HG03558 (cell line): ENCODE results near the gene ZMAT3.
"Not testable (repeated sequence)": the region's sequence is repeated elsewhere in the genome, so short reads cannot be mapped to it uniquely, and the experiment has no call there.

ENCODE experiments used
- ATAC-seq: cut with Tn5 transposase; IDR thresholded peaks from one replicate; pipeline ENCODE4 v1.9.1; 2021; ENCODE audit warnings: moderate number of reproducible peaks; ENCODE audit not compliant: unreplicated experiment; ENCODE audit errors: extremely low read depth

The ZMAT3 gene

DNA sequence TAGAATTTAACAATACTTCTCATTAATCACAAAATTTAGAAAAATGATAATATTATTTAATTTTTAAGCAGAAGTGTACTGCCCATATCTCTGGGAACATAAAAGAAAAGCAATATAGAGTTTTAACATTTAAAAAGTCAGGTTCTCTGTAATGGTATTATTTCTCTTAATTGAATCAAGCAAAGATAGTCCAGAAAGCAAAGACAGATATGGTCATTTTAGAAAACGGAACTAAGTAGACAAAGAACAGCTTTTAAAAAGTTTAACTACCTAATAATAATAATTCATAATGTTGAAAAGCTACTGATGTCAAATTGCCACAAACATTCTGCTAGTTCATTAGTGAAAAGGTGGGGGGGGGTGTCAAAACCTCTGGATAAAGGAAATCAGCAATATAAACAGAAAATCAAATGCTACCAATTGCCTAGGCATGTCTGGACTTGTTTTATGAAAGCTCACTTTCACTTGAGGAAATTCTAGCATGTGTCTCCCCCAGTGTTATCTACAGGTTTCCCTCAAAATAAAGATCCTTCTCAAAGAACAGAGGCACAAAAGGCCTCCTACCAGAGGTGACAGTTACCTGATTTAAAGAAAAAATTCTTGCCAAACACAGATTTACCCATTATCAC, 1.7 kb downstream of the ZMAT3 start:
- ATAC-seq, result no peak

DNA sequence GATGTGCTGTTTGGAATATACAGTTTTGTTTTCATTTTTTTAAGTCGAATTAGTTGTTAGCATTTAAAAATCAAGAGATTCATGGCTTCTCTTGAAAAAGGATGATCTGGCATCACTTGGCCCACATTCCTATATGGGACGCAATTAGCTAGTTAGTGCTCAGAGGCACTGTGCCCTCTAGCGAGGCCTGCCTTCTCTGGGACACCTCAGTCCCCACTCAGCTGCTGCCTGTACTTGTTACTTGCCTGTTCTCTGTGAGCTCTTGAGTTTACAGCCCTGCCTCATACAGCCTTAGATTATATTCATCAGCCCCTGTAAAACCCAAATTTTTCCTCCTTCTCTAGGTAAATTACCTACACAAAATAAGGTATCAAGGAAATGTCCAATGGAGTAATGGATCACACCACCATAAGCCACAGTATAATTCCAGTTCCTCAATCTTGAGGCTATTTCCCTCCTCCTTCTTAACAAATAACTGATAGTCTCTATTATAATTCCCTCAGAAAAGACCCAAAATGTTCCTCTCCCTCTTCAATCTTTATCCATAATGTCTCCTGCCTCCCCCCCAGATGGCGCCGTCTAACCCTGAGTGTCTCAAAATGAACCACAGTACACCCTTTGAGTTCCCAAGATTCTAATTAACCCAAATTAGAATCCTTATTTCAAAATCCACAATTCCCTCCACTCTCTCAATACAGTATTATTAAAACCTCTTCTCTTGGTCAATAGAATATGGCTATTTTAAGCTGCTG, 2.7 kb downstream of the ZMAT3 start:
- ATAC-seq, result no peak

DNA sequence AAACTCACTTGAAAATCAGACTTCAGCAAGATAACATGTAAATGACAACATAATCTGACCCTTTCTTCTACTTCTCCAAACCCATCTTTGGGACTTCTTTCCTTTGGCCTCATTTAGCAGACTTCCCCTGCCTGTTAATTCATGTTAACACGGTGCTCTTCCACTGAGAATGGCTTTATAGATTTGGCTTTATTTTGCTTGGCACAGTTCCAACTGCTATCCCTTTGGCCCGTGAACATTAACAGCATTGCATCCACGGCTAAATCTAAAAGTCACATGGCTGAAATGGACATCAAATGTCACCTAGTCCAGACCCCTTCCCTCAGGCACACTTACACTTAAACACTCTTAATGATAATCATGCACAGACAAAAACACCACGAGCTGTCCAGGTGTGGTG, 3.8 kb downstream of the ZMAT3 start:
- ATAC-seq, result no peak

DNA sequence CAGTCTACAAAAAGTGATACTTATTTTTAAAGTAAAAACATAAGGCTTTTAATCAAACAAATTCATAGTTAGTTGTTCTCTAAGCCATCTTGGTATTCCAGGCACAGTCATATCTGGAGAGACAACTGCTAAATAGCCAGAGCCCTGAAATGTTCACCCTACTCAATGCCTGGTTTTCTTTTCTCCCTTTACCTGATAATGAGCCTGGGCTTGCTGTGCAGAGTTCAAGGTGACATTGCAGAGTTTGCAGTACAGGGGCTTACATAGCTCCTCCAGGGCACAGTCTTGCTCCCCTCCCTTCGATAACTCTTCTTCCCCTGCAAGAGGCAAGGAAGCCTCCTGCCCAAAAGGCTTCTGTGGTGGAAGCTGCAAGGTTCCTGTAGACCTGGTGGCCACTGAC, 4.3 kb downstream of the ZMAT3 start:
- no peak for ATAC-seq

DNA sequence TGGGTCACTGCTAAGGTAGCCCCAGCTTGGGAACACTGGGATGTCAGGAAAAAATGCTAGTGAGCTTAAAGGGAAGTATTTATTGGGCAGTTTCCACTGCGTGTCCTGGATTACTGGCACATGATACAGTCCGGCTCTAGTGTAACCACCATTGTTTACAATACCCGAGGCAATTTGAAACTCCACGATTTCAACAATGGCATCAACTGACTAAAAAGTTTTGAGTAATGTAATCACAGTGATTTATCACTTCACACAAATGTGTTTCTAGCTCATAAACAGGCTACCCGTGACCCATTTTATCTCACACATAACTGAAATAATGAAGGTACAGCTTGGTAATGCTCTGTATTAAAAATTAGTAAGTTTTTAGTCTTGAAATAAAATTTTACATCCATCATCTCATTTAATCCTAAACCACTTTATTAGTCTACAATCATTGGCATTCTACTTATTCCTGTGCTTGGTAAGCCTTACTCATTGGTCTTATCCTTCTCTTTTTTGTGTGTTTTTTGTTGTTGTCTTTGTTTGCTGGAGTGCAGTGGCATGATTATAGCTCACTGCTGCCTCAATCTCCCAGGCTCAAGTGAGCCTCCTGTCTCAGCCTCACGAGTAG, 7.6 kb downstream of the ZMAT3 start:
- no peak for ATAC-seq

DNA sequence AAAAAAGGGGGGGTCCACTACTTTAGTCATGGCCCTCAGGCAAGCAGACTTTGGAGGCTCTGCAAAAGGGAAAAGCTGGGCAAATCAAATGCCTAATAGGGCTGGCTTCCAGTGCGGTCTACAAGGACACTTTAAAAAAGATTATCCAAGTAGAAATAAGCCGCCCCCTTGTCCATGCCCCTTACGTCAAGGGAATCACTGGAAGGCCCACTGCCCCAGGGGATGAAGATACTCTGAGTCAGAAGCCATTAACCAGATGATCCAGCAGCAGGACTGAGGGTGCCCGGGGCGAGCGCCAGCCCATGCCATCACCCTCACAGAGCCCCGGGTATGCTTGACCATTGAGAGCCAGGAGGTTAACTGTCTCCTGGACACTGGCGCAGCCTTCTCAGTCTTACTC, 15.3 kb downstream of the ZMAT3 start:
- no peak for ATAC-seq

DNA sequence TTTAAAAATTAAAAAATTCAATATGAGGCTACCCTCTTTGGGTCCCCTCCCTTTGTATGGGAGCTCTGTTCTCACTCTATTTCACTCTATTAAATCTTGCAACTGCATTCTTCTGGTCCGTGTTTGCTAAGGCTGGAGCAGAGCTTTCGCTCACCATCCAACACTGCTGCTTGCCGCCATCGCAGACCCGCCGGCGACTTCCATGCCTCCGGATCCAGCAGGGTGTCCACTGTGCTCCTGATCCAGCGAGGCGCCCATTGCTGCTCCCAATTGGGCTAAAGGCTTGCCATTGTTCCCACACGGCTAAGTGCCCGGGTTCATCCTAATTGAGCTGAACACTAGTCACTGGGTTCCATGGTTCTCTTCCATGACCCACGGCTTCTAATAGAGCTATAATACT, 17.0 kb downstream of the ZMAT3 start:
- not testable (repeated sequence) for ATAC-seq

DNA sequence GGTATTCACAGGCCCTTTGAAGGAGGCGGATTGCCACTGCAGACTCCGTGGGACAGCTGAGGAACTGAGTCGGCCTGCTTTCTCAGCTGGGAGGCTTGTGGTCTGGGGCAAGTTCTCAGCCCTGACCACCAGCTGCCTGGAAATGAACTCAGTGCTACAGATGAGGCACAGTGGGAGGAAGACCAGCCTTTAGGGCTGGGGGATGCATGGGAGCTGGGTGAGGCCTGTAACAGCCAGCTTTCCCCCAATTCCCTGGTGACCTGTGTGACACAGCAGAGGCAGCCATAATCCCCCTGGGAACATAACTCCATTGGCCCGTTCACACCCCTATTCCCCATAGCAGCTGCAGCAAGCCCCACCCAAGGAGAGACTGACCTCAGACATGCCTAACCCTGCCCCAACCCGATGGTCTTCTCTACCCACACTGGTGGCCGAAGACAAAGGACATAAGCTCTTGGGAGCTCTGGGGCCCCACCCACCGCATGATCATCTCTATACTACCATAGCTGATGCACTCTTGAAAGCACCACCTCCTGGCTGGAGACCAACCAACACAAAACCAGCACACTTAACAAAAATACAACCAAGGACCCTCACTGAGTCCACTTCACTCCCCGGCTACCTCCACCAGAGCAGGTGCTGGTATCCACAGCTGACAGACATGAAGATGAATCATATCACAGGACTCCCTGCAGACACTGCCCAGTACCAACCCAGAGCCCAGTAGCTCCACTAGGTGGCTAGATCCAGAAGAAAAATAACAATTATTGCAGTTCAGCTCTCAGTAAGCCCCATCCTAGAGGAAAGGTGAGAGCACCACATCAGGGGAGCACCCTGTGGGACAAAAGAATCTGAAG, 24.9 kb downstream of the ZMAT3 start:
- ATAC-seq, result peak; percentile 66

DNA sequence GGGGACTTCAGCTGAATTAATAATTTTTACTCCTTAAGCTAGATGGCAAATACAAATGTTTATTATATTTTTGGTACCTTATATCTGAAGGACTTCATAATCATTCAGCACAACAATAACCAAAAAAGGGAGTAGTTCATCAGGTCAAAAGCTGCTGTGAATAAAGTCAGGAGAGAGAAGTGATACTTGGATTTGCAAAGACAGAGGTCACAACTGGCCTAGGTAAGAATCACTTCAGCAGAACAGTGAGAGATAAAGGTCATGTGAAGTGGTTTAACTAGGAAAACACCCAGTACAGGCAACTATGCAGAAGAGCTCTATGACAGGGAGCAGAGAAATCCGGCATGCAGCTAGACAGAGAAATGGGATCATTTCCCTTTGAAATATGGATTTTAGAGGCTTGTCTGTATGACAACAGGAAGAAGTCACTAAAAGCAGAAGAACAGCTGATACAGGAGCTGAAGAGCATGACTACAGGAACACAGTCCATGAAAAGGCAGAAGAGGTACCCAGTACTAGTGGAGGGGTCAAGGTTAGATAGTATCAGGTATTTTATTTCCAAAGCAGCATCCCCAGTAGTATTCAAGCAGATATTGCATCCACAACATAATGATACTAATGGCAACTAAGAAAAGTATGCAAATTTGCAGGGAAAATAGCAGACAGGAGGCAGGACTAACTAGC, 25.7 kb downstream of the ZMAT3 start:
- ATAC-seq, result peak; percentile 41

DNA sequence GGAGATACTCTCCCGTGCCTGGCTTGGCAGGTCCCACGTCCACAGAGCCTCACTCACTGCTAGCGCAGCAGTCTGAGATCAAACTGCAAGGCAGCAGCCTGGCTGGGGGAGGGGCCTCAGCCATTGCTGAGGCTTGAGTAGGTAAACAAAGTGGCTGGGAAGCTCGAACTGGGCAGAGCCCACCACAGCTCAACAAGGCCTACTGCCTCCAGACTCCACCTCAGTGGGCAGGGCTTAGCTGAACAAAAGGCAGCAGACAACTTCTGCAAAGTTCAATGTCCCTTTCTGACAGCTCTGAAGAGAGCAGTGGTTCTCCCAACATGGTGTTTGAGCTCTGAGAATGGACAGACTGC, 32.7 kb downstream of the ZMAT3 start:
- ATAC-seq, result not testable (repeated sequence)

DNA sequence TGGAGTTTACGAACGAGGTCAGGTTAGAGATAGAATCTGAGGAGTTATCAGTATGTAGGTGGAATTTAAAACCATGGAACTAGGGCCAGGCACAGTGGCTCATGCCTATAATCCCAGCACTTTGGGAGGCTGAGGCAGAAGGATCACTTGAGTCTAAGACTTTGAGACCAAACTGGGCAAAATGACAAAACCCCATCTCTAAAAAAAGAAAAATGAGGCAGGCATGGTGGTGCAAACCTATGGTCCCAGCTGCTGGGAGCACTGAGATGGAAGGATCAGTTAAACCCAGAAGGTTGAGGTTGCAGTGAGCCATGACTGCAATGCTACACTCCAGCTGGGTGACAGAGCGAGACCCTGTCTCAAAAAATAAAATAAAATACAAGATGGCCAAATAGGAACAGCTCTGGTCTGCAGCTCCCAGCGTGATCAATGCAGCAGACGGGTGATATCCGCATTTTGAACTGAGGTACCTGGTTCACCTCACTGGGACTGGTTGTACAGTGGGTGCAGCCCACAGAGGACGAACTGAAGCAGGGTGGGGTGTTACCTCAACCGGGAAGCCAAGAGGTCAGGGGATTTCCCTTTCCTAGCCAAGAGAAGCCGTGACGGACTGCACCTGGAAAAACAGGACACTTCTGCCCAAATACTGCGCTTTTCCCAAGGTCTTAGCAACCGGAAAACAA, 33.3 kb downstream of the ZMAT3 start:
- ATAC-seq, result no peak

DNA sequence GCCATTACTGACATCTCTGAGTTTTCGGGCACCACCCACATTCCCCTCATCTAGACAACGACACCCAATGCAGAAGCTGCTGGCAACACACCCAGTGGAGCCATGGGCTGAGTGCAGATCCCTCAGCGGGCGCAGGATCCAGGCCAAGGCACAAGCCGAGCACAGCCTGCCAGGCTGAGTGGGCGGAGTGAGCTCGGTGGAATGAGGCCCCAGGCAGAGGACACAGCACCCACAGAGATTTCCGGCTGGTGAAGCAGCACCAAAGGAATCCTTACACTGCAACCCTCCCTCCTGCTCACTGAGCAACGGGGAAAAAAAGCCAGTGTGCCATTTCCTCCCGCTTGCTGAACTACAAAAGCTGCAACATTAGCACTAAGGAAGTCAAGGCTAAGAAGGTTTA, 34.3 kb downstream of the ZMAT3 start:
- no peak for ATAC-seq

DNA sequence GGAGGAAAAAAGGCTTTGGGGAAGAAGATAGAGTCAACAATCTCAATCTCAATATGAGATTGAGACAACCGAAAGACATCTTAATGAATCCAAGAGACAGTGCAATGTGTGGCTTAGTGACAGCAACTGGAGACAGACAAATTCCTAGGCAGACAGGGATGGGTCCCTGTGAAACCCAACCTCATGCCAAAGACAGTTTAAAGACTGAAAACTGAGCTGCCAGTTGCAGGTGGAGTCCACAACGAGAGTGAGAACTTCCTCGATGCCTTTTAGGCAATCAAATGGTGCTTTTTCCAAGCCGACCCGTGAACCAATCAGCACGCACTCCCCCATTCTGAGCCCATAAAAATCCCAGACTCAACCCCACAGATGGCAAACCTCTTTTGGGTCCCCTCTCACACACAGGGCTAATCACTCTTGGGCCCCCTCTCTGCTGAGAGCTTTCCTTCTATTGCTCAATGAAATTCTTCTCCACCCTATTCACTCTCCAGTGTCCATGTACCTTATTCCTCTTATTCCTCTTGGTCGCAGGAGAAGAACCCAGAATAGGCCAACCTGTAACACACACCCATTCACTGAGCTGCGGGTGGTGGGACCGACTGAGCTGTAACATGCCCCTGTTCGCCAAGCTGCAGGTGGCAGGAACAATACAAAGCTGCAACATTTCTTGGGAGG, 34.8 kb downstream of the ZMAT3 start:
- ATAC-seq, result no peak

DNA sequence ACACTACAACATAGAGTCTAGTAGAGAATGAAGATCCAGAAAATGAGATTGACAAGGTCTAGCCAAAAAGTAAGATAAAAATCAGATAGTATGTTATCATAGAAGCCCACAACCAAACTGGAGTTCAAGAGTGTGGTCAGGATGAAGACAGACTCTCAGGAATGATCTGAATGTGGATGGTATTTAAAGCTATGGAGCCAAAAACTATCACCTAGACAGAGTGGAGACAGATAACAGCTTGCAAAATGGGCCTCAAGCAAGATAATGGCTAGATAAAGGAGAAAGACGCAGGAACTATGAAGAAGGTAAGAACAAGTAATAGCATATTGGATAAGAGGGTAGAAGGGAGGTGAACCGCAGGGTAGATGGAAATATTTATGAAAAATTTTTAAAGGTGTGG, 35.4 kb downstream of the ZMAT3 start:
- ATAC-seq, result no peak

DNA sequence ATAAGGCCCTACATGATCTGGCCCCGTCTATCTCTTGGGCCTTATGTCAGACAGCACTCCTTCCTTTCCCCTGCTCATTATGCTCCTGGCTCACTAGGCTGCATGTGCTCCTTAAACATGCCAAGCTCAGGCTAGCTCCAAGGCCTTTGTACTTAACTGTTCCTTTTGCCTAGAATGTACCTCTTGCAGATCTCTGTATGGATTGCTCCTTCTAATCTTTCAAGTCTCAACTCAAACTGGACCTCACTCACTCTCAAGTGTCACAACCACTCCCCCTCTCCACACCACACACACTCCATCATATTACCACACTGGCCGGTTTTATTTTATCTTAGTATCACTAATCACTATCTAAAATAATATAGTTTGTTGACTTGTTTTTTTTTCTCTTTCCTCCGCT, 36.4 kb downstream of the ZMAT3 start:
- ATAC-seq, result no peak

DNA sequence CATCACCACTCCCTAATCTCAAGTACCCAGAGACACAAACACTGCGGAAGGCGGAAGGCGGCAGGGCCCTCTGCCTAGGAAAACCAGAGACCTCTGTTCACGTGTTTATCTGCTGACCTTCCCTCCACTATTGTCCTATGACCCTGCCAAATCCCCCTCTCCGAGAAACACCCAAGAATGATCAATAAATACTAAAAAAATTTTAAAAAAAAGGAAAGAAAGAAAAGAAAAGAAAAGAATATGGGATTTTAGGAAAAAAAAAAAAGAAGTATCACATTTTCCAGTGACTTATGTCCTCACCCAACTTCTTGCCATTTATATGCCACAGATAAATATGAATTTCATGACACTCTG, 38.3 kb downstream of the ZMAT3 start:
- ATAC-seq, result not testable (repeated sequence)

DNA sequence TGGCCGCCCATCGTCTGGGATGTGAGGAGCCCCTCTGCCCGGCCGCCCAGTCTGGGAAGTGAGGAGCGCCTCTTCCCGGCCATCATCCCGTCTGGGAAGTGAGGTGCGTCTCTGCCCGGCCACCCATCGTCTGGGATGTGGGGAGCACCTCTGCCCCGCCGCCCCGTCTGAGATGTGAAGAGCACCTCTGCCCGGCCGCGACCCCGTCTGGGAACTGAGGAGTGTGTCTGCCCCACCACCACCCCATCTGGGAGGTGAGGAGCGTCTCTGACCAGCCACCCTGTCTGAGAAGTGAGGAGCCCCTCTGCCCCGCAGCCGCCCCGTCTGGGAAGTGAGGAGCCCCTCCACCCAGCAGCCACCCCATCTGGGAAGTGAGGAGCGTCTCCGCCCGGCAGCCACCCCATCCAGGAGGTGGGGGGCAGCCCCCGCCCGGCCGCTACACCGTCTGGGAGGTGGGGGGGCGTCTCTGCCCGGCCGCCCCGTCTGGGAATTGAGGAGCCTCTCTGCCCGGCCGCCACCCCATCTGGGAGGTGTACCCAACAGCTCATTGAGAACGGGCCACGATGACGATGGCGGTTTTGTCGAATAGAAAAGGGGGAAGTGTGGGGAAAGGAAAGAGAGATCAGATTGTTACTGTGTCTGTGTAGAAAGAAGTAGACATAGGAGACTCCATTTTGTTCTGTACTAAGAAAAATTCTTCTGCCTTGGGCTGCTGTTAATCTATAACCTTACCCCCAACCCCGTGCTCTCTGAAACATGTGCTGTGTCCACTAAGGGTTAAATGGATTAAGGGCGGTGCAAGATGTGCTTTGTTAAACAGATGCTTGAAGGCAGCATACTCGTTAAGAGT, 38.9 kb downstream of the ZMAT3 start:
- ATAC-seq, result not testable (repeated sequence)

DNA sequence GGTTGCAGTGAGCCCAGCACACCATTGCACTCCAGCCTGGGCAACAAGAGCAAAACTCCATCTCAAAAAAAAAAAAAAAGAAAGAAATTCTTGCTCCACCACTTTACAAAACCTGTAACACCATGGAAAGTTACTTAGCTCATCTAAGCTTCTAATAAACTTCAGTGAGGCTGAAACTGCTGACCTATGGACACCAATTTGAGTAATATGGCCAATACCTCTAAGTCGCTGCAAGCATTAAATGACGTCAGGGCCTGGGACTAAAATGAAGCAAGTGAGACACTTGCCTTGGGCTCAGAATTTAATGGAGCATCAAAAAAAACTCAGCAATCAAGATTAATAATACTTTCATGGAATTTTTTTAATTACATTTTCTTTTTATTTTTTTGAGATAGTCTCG, 42.5 kb downstream of the ZMAT3 start:
- no peak for ATAC-seq
